Activated CD4-positive, alpha-beta T cell treated with anti-CD3 and anti-CD28 coated beads for 24 hours (primary cell): ENCODE data around the gene PLPP3.

Source experiments
- DNase-seq, 2 donors: peaks; one replicate each; pipeline ENCODE4 v3.0.0-alpha.2; 2020; ENCODE audit warnings: low read depth in 2 of 2

The PLPP3 gene

GRCh38 chr1:56547977-56548376, 31.4 kb downstream of the PLPP3 start:
- no peak for DNase-seq

GRCh38 chr1:56547473-56547872, 31.9 kb downstream of the PLPP3 start:
- no peak for DNase-seq

- no peak for DNase-seq
These were observed 33.7 kb downstream of the PLPP3 start for GRCh38 chr1:56545711-56546110.

GRCh38 chr1:56543783-56544612, 35.4 kb downstream of the PLPP3 start:
- no peak for DNase-seq

GRCh38 chr1:56542651-56543050, 36.7 kb downstream of the PLPP3 start:
- no peak for DNase-seq

- DNase-seq: no peak
These were observed 38.0 kb downstream of the PLPP3 start for GRCh38 chr1:56541408-56541807.

GRCh38 chr1:56540467-56540866, 38.9 kb downstream of the PLPP3 start:
- DNase-seq: no peak

GRCh38 chr1:56539520-56539931, 39.8 kb downstream of the PLPP3 start:
- no peak for DNase-seq

- no peak for DNase-seq
These were observed 40.8 kb downstream of the PLPP3 start for GRCh38 chr1:56538532-56538931.

- DNase-seq: no peak
These were observed 41.7 kb downstream of the PLPP3 start for GRCh38 chr1:56537660-56538059.

GRCh38 chr1:56535939-56536338, 43.4 kb downstream of the PLPP3 start:
- no peak for DNase-seq

- DNase-seq: no peak
These were observed 44.0 kb downstream of the PLPP3 start for GRCh38 chr1:56535362-56535761.

GRCh38 chr1:56534130-56534651, 45.2 kb downstream of the PLPP3 start:
- no peak for DNase-seq

- no peak for DNase-seq
These were observed 45.7 kb downstream of the PLPP3 start for GRCh38 chr1:56533621-56534020.

- no peak for DNase-seq
These were observed 46.2 kb downstream of the PLPP3 start for GRCh38 chr1:56533197-56533596.

GRCh38 chr1:56532350-56532683, 47.0 kb downstream of the PLPP3 start:
- no peak for DNase-seq

- DNase-seq: no peak
These were observed 47.6 kb downstream of the PLPP3 start for GRCh38 chr1:56531624-56532349.

GRCh38 chr1:56529801-56530200, 49.6 kb downstream of the PLPP3 start:
- no peak for DNase-seq

GRCh38 chr1:56527548-56528302, 51.6 kb downstream of the PLPP3 start:
- DNase-seq: no peak

GRCh38 chr1:56526571-56527174, 52.7 kb downstream of the PLPP3 start:
- no peak for DNase-seq

GRCh38 chr1:56525489-56526041, 53.8 kb downstream of the PLPP3 start:
- DNase-seq: no peak

GRCh38 chr1:56524263-56524662, 55.1 kb downstream of the PLPP3 start:
- no peak for DNase-seq
